Nephron (organoid): ENCODE measurements around the gene CACNA2D3.

Experiments
- H3K27ac Mint-ChIP-seq, 3 experiments: 2 replicates each; pipeline ENCODE4 v1.8.0; 2020; ENCODE audit warnings: mixed read lengths in 3 of 3, mild to moderate bottlenecking in 2 of 3, moderate library complexity in 1 of 3
- H3K27me3 Mint-ChIP-seq: 2 replicates; pipeline ENCODE4 v1.8.0; 2021; ENCODE audit warnings: low read depth, mild to moderate bottlenecking, moderate library complexity, mixed read lengths
- H3K36me3 Mint-ChIP-seq: 2 replicates; pipeline ENCODE4 v1.8.0; 2020; ENCODE audit warnings: low read depth, mixed read lengths
- H3K4me1 Mint-ChIP-seq: 2 replicates; pipeline ENCODE4 v1.8.0; 2020; ENCODE audit warnings: mixed read lengths
- H3K4me3 Mint-ChIP-seq, 3 experiments: 2 replicates each; pipeline ENCODE4 v1.8.0; 2020; ENCODE audit warnings: mild to moderate bottlenecking in 3 of 3, mixed read lengths in 3 of 3, moderate library complexity in 2 of 3
- H3K9me3 Mint-ChIP-seq: 2 replicates; pipeline ENCODE4 v1.8.0; 2020; ENCODE audit warnings: mixed read lengths
- TF ChIP-seq, protein P1 (sequence below), 3 experiments: fragments of 200-600 bp; sonication (generic); IDR thresholded peaks; one replicate each; pipeline ENCODE4 v1.5.0; 2021; ENCODE audit warnings: antibody characterized with exemption in 3 of 3; ENCODE audit not compliant: unreplicated experiment in 3 of 3

The CACNA2D3 gene

GRCh38 chr3:54262946-54263345 is 140.6 kb downstream of the CACNA2D3 start:
- TF ChIP-seq, protein P1, sequence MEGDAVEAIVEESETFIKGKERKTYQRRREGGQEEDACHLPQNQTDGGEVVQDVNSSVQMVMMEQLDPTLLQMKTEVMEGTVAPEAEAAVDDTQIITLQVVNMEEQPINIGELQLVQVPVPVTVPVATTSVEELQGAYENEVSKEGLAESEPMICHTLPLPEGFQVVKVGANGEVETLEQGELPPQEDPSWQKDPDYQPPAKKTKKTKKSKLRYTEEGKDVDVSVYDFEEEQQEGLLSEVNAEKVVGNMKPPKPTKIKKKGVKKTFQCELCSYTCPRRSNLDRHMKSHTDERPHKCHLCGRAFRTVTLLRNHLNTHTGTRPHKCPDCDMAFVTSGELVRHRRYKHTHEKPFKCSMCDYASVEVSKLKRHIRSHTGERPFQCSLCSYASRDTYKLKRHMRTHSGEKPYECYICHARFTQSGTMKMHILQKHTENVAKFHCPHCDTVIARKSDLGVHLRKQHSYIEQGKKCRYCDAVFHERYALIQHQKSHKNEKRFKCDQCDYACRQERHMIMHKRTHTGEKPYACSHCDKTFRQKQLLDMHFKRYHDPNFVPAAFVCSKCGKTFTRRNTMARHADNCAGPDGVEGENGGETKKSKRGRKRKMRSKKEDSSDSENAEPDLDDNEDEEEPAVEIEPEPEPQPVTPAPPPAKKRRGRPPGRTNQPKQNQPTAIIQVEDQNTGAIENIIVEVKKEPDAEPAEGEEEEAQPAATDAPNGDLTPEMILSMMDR (IDR thresholded peaks at IDR 0.05; ENCODE audit: unreplicated experiment in 3 of 3), result no peak
- H3K36me3 Mint-ChIP-seq, result no peaks in the 10 kb centered on the region
- peak overlapping the region in 1 of 3 experiments; percentile 71 for H3K27ac Mint-ChIP-seq
- H3K4me1 Mint-ChIP-seq, result peaks cover 46% of the 10 kb centered on the region
- H3K4me3 Mint-ChIP-seq, result no peak overlapping the region
- peaks cover 7% of the 10 kb centered on the region for H3K27me3 Mint-ChIP-seq
- H3K9me3 Mint-ChIP-seq, result no peaks in the 10 kb centered on the region

GRCh38 chr3:54264050-54264449 is 141.7 kb downstream of the CACNA2D3 start:
- Mint-ChIP-seq H3K4me1 (peaks cover 46% of the 10 kb centered on the region), H3K27ac (no peak overlapping the region), H3K4me3 (no peak overlapping the region), H3K27me3 (peaks cover 11% of the 10 kb centered on the region), H3K9me3 (no peaks in the 10 kb centered on the region), H3K36me3 (no peaks in the 10 kb centered on the region)
- TF ChIP-seq, protein P1 (IDR thresholded peaks at IDR 0.05; ENCODE audit: unreplicated experiment in 3 of 3), result no peak

DNA sequence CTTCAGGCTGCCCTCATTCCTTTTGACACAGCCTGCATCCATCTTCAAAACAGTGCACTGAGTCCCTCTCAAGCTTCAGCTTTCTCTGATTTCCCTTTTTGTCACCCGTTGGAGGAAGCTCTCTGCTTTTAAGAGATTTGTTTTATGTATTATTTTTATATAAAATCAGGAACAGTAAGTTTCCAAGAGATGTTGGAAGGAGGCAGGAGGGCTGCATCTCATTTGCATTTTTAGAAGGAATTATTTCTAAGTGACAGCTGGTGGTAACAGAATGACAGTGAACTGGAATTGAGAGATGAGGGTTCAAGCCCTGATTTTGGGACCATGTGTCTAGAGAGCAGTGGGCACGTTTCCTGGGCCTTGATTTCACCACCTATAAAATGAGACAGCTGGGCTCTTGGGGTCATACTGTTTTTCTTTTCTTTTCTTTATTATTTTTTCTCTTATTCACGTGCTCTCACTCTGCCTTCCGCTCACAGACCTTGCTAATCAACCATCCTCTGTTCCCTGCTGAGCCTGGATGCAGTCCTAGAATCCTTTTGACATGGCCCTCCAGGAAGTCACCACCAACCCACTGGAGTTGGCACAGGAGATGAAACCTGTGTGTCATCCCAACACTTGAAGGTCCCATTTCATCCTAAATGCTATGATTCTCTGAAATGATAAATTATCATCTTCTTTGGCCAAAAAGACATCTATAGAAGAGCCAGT is 148.6 kb downstream of the CACNA2D3 start:
- Mint-ChIP-seq H3K4me3 (no peak overlapping the region), H3K27ac (no peak overlapping the region), H3K27me3 (peaks cover 21% of the 10 kb centered on the region), H3K4me1 (peaks cover 4% of the 10 kb centered on the region), H3K9me3 (peaks cover 1% of the 10 kb centered on the region), H3K36me3 (no peaks in the 10 kb centered on the region)
- TF ChIP-seq, protein P1 (IDR thresholded peaks at IDR 0.05; ENCODE audit: unreplicated experiment in 3 of 3), result no peak

GRCh38 chr3:54273791-54274190 is 151.4 kb downstream of the CACNA2D3 start:
- TF ChIP-seq, protein P1 (IDR thresholded peaks at IDR 0.05; ENCODE audit: unreplicated experiment in 3 of 3), result no peak
- H3K4me3 Mint-ChIP-seq, result no peak overlapping the region
- peaks cover 18% of the 10 kb centered on the region for H3K27me3 Mint-ChIP-seq
- peaks cover 4% of the 10 kb centered on the region for H3K4me1 Mint-ChIP-seq
- peaks cover 9% of the 10 kb centered on the region for H3K9me3 Mint-ChIP-seq
- no peaks in the 10 kb centered on the region for H3K36me3 Mint-ChIP-seq
- no peak overlapping the region for H3K27ac Mint-ChIP-seq

DNA sequence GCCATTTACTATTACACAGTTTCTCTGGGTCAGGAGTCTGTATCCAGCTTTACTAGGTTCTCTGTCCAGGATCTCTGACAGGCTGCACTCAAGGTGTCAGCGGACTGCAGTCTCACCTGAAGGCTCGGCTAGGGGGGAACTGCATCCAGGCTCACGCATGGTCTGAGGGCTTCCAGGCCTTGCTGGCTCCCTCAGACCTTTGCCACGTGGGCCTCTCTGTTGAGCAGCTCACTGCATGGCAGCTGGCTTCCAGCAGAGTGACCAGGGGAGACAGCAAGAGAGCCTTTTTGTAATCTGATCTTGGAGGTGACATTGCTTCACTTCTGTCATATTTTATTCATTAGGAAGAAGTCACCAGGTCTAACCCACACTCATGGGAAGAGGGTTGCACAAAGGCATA is 152.3 kb downstream of the CACNA2D3 start:
- H3K36me3 Mint-ChIP-seq, result no peaks in the 10 kb centered on the region
- peaks cover 4% of the 10 kb centered on the region for H3K4me1 Mint-ChIP-seq

More for the DNA sequence above, 152.3 kb downstream of the CACNA2D3 start:
- no peak overlapping the region for H3K27ac Mint-ChIP-seq
- TF ChIP-seq, protein P1 (IDR thresholded peaks at IDR 0.05; ENCODE audit: unreplicated experiment in 3 of 3), result no peak
- H3K9me3 Mint-ChIP-seq, result peaks cover 9% of the 10 kb centered on the region
- peaks cover 15% of the 10 kb centered on the region for H3K27me3 Mint-ChIP-seq
- no peak overlapping the region for H3K4me3 Mint-ChIP-seq
